Colonic mucosa (tissue), 4 donors: ENCODE measurements around the gene SPSB1. TPM values are rescaled to one million over a fixed set of nuclear protein-coding genes. Genes with fewer than 3 reads are reported as not detected.

ENCODE experiments used
- DNase-seq: peaks from one replicate; pipeline ENCODE4 v3.0.0-alpha.2; 2020
- H3K27ac ChIP-seq: fragments of 200-600 bp; one replicate; pipeline ENCODE4 v1.8.0; 2021
- H3K27me3 ChIP-seq: fragments of 200-600 bp; one replicate; pipeline ENCODE4 v1.8.0; 2021
- H3K36me3 ChIP-seq: fragments of 200-600 bp; one replicate; pipeline ENCODE4 v1.8.0; 2021
- H3K4me1 ChIP-seq: fragments of 200-600 bp; one replicate; pipeline ENCODE4 v1.8.0; 2021; ENCODE audit warnings: mild to moderate bottlenecking
- H3K4me3 ChIP-seq: fragments of 200-600 bp; one replicate; pipeline ENCODE4 v1.8.0; 2021
- H3K9ac ChIP-seq, 2 donors: one replicate each; pipeline ENCODE4 v1.7.0; 2013; ENCODE audit warnings: control low read depth in 2 of 2, low read depth in 2 of 2, low read length in 2 of 2
- H3K9me3 ChIP-seq: fragments of 200-600 bp; one replicate; pipeline ENCODE4 v1.8.0; 2021
- CTCF ChIP-seq: fragments of 200-600 bp; IDR thresholded peaks from one replicate; pipeline ENCODE4 v1.8.0; 2022; ENCODE audit warnings: antibody characterized with exemption, mild to moderate bottlenecking
- intact Hi-C: fragments of 100-400 bp; cut with DNase I; formaldehyde crosslinking; loops from one replicate; pipeline ENCODE4 v1.14.1; 2022
- total RNA-seq, 2 donors: library from RNA; stranded (reverse); fragmentation: NEBNext Ultra II Directional in 1 of 2; extraction: Animal tissue kit (Norgen Biotek cat#: 25700) in 1 of 2; gene quantifications; one replicate each; pipeline ENCODE4 v1.2.1, GENCODE V29; 2021
- donor health status: healthy.
- donor health status: DM: no; HTN: no; CAD: no.
- donor health status: DM: no; HTN: no; CAD: no.

Gene SPSB1
- total RNA-seq, 2 donors from 2014 or later = 14.9 to 28.7 TPM

GRCh38 chr1:9249534-9250410, 42.9 kb upstream of the SPSB1 start:
- peak; percentile 56 for TF ChIP-seq CTCF
- intact Hi-C loops = no loop called here
- Histone ChIP-seq H3K9ac (no peak overlapping the region), H3K27me3 (no peaks in the 10 kb centered on the region), H3K9me3 (no peaks in the 10 kb centered on the region), H3K27ac (no peak overlapping the region), H3K4me3 (no peak overlapping the region), H3K36me3 (no peaks in the 10 kb centered on the region), H3K4me1 (peaks cover 7% of the 10 kb centered on the region)
- DNase-seq = peak; percentile 72

GRCh38 chr1:9250411-9251381, 42.0 kb upstream of the SPSB1 start:
- Histone ChIP-seq H3K9me3 (no peaks in the 10 kb centered on the region), H3K27me3 (no peaks in the 10 kb centered on the region), H3K4me1 (peaks cover 6% of the 10 kb centered on the region), H3K4me3 (no peak overlapping the region), H3K36me3 (no peaks in the 10 kb centered on the region), H3K27ac (no peak overlapping the region), H3K9ac (no peak overlapping the region)
- intact Hi-C loops = no loop called here
- no peak for TF ChIP-seq CTCF
- no peak for DNase-seq

GRCh38 chr1:9251501-9251900, 41.2 kb upstream of the SPSB1 start:
- no peaks in the 10 kb centered on the region for H3K36me3 ChIP-seq
- no peak for TF ChIP-seq CTCF
- no peaks in the 10 kb centered on the region for H3K9me3 ChIP-seq
- peaks cover 6% of the 10 kb centered on the region for H3K4me1 ChIP-seq
- intact Hi-C loops = no loop called here
- no peaks in the 10 kb centered on the region for H3K27me3 ChIP-seq
- no peak overlapping the region for H3K4me3 ChIP-seq
- H3K27ac ChIP-seq = no peak overlapping the region
- no peak for DNase-seq
- H3K9ac ChIP-seq = no peak overlapping the region

GRCh38 chr1:9253004-9253403, 39.7 kb upstream of the SPSB1 start:
- H3K4me1 ChIP-seq = peaks cover 6% of the 10 kb centered on the region
- intact Hi-C loops = no loop called here
- H3K4me3 ChIP-seq = no peak overlapping the region
- no peaks in the 10 kb centered on the region for H3K27me3 ChIP-seq
- TF ChIP-seq CTCF = no peak
- no peaks in the 10 kb centered on the region for H3K9me3 ChIP-seq
- DNase-seq = no peak
- H3K36me3 ChIP-seq = no peaks in the 10 kb centered on the region
- no peak overlapping the region for H3K9ac ChIP-seq
- H3K27ac ChIP-seq = no peak overlapping the region

GRCh38 chr1:9253453-9254105, 39.1 kb upstream of the SPSB1 start:
- Histone ChIP-seq H3K9me3 (no peaks in the 10 kb centered on the region), H3K27ac (no peak overlapping the region), H3K9ac (no peak overlapping the region), H3K27me3 (no peaks in the 10 kb centered on the region), H3K36me3 (no peaks in the 10 kb centered on the region), H3K4me1 (peaks cover 6% of the 10 kb centered on the region), H3K4me3 (no peak overlapping the region)
- TF ChIP-seq CTCF = no peak
- intact Hi-C loops = no loop called here
- no peak for DNase-seq
